AG04449 (cell line): ENCODE measurements around the gene CSRP3.

ENCODE experiments used
- CTCF ChIA-PET: fragments of 350-600 bp; formaldehyde crosslinking; extraction: SDS; loops from one replicate; lab custom pipeline; 2021; ENCODE audit warnings: antibody characterized with exemption; lab: Yijun Ruan, JAX
- POLR2A ChIA-PET: fragments of 400-600, 350-600 bp; formaldehyde crosslinking; extraction: SDS; loops from one replicate; lab custom pipeline; 2020; ENCODE audit warnings: antibody characterized with exemption, inconsistent platforms; lab: Yijun Ruan, JAX
- DNase-seq: peaks from one replicate; pipeline ENCODE4 v3.0.0-alpha.2; 2010; ENCODE audit warnings: low read depth, low spot score
- H3K4me3 ChIP-seq: 2 replicates; pipeline ENCODE4 v1.5.1; 2011; ENCODE audit warnings: low read depth, mild to moderate bottlenecking, control low read depth, low read length
- CTCF ChIP-seq: IDR thresholded peaks from one replicate; pipeline ENCODE4 v1.5.1; 2011; ENCODE audit warnings: mild to moderate bottlenecking, moderate library complexity, low read length, control low read depth, inconsistent platforms; ENCODE audit not compliant: insufficient read depth; ENCODE audit errors: missing control alignments

The CSRP3 gene

GRCh38 chr11:19201737-19202605 is at the start of gene CSRP3:
TSS of gene CSRP3 (minus strand) at chr11:19201983. CDS start at chr11:19192448, 9,535 bp downstream.
- CTCF ChIA-PET = interaction anchor here (0.9 to 1.4 kb wide), 2 partner anchors 58 to 124 kb away, joined by 3 read pairs; no protein-coding TSS in a partner anchor
- no peak within 1 kb of the TSS for H3K4me3 ChIP-seq
- no peak for DNase-seq
- no peak for TF ChIP-seq CTCF
- POLR2A ChIA-PET = no interaction called here

GRCh38 chr11:19251577-19251976 is 49.8 kb upstream of the CSRP3 start:
- ChIA-PET CTCF (interaction anchor here (1.1 to 4.0 kb wide), 3 partner anchors 8 to 302 kb away, joined by 3 to 17 read pairs (median 13); no protein-coding TSS in a partner anchor), POLR2A (no interaction called here)
- no peak overlapping the region for H3K4me3 ChIP-seq
- TF ChIP-seq CTCF = no peak
- DNase-seq = no peak

GRCh38 chr11:19246816-19247215 is 45.0 kb upstream of the CSRP3 start:
- DNase-seq = no peak
- ChIA-PET POLR2A (no interaction called here), CTCF (interaction anchor here (1.3 to 3.9 kb wide), 2 partner anchors 11 to 308 kb away, joined by 7 to 47 read pairs; no protein-coding TSS in a partner anchor)
- no peak overlapping the region for H3K4me3 ChIP-seq
- no peak for TF ChIP-seq CTCF

DNA sequence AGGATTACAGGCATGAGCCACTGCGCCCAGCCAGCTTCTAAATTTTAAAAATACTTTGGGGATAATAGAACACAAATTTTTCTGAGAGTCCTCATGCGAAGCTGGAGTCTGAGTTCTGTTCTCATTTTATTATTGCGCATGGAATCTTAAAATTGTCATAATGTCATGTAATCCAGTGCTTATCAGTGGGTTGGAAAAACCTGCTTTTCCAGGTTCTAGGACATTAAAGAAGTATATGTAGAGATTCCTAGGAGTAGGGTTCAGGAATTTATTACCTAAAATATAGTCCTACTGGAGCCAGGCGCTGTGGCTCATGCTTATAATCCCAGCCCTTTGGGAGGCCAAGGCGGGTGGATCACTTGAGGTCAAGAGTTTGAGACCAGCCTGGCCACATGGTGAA is 43.6 kb upstream of the CSRP3 start:
- H3K4me3 ChIP-seq = no peak overlapping the region
- CTCF ChIA-PET = interaction anchor here (3.9 kb wide), 1 partner anchor 13 kb away, joined by 47 read pairs; no protein-coding TSS in a partner anchor
- POLR2A ChIA-PET = no interaction called here
- DNase-seq = no peak
- TF ChIP-seq CTCF = no peak

DNA sequence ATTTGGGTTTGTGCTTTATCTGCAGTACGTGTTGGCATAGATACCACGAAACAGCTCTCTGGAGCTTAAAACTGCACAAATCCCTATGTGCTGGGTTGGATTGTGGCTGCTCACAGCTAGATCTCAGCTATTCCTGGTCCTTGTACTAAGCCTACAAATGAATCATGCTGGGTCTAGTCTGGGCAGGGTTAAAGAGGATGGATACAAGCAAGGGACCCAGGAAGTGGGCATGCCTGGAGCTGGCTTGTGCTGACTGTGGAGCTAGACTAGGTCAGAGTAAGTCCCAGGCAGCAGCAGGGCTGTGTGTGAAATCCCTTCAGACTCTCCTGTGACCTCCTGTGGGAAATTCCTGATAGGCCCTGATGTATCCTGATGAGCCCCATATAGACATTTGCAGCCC is 42.8 kb upstream of the CSRP3 start:
- no peak for TF ChIP-seq CTCF
- ChIA-PET CTCF (interaction anchor here (3.9 kb wide), 1 partner anchor 14 kb away, joined by 47 read pairs; no protein-coding TSS in a partner anchor), POLR2A (no interaction called here)
- no peak overlapping the region for H3K4me3 ChIP-seq
- no peak for DNase-seq

DNA sequence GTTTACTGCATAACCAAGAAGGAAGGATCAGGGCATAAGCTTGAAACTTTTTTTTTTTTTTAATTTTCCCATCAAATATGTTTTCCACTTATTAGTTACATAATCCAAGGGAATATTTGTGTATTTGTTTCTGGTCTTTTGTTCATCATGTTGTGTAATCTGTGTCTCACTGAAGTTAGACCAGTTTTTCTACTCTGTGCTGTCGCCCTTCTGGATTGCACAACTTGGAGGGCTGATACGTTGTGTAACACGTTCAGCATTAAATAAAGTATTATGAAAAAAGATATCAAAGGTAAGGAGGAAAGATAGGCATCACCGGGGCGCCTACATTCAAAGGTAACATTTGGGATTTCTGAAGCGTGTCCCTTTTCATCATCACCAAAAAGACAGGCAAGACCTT is 42.3 kb upstream of the CSRP3 start:
- ChIA-PET POLR2A (no interaction called here), CTCF (interaction anchor here (3.9 kb wide), 1 partner anchor 14 kb away, joined by 47 read pairs; no protein-coding TSS in a partner anchor)
- DNase-seq = no peak
- no peak overlapping the region for H3K4me3 ChIP-seq
- TF ChIP-seq CTCF = no peak
